HepG2 (cell line): Measurements from ENCODE around the gene MPIG6B. TPM values are rescaled to one million over a fixed set of nuclear protein-coding genes. Genes with fewer than 3 reads are reported as not detected.

Experiments used
- CHCHD3 ChIP-seq: sonication (generic); formaldehyde crosslinking; IDR thresholded peaks from 2 replicates; pipeline ENCODE4 v1.8.0; 2022; ENCODE audit warnings: mild to moderate bottlenecking, missing genetic modification reagents, moderate library complexity
- CREM ChIP-seq, 2 experiments: sonication (generic) in 1 of 2; formaldehyde crosslinking in 1 of 2; IDR thresholded peaks; 2 replicates each; pipeline versions ENCODE4 v1.4.0 to v1.6.1; 2016 to 2020; ENCODE audit warnings: antibody characterized with exemption in 1 of 2, mild to moderate bottlenecking in 1 of 2, missing genetic modification reagents in 1 of 2
- E2F5 ChIP-seq: sonication (generic); formaldehyde crosslinking; conservative IDR thresholded peaks from 2 replicates; pipeline ENCODE4 v1.4.0; 2020; ENCODE audit warnings: missing genetic modification reagents
- GABPA ChIP-seq, 2 experiments: IDR thresholded peaks; 2 replicates each; pipeline ENCODE4 v1.6.1; 2011 to 2016; ENCODE audit warnings: low read depth in 2 of 2, low read length in 1 of 2, missing biosample characterization in 1 of 2, missing genetic modification characterization in 1 of 2
- HNF4A ChIP-seq: sonication (generic); formaldehyde crosslinking; IDR thresholded peaks from 2 replicates; pipeline ENCODE4 v1.4.0; 2020; ENCODE audit warnings: missing genetic modification reagents
- KDM1A ChIP-seq: IDR thresholded peaks from 2 replicates; pipeline ENCODE4 v1.6.1; 2016; ENCODE audit warnings: missing compliant biosample characterization
- MAFF ChIP-seq: IDR thresholded peaks from 2 replicates; pipeline ENCODE4 v1.6.1; 2011; ENCODE audit warnings: low read depth, low read length, improper control_type of control experiment
- MYC ChIP-seq: sonication (generic); formaldehyde crosslinking; IDR thresholded peaks from 2 replicates; pipeline ENCODE4 v1.9.0; 2021; ENCODE audit warnings: missing genetic modification reagents, borderline replicate concordance
- NFE2 ChIP-seq: sonication (generic); formaldehyde crosslinking; IDR thresholded peaks from 2 replicates; pipeline ENCODE4 v1.4.0; 2020; ENCODE audit warnings: missing genetic modification reagents
- PHF21A ChIP-seq: sonication (generic); formaldehyde crosslinking; IDR thresholded peaks from 2 replicates; pipeline ENCODE4 v1.5.0; 2020; ENCODE audit warnings: mild to moderate bottlenecking, missing genetic modification reagents
- THRA ChIP-seq: sonication (generic); formaldehyde crosslinking; IDR thresholded peaks from 2 replicates; pipeline ENCODE4 v1.4.0; 2020; ENCODE audit warnings: missing genetic modification reagents, borderline replicate concordance
- ZNF121 ChIP-seq: sonication (generic); formaldehyde crosslinking; IDR thresholded peaks from 2 replicates; pipeline ENCODE4 v1.5.0; 2020; ENCODE audit warnings: mild to moderate bottlenecking, missing genetic modification reagents
- ZNF224 ChIP-seq: sonication (generic); formaldehyde crosslinking; IDR thresholded peaks from 2 replicates; pipeline ENCODE4 v1.5.0; 2020; ENCODE audit warnings: mild to moderate bottlenecking, missing genetic modification reagents
- ZNF232 ChIP-seq: sonication (generic); formaldehyde crosslinking; IDR thresholded peaks from 2 replicates; pipeline ENCODE4 v1.4.0; 2020; ENCODE audit warnings: missing genetic modification reagents, borderline replicate concordance
- ZNF446 ChIP-seq: sonication (generic); formaldehyde crosslinking; IDR thresholded peaks from 2 replicates; pipeline ENCODE4 v1.5.0; 2020; ENCODE audit warnings: mild to moderate bottlenecking, missing genetic modification reagents
- ZNF570 ChIP-seq: sonication (generic); formaldehyde crosslinking; IDR thresholded peaks from 2 replicates; pipeline ENCODE4 v1.4.0; 2020; ENCODE audit warnings: mild to moderate bottlenecking, missing genetic modification reagents, borderline replicate concordance
- ZNF766 ChIP-seq: sonication (generic); formaldehyde crosslinking; IDR thresholded peaks from 2 replicates; pipeline ENCODE4 v1.5.0; 2020; ENCODE audit warnings: missing genetic modification reagents, borderline replicate concordance
- ZNF776 ChIP-seq: sonication (generic); formaldehyde crosslinking; IDR thresholded peaks from 2 replicates; pipeline ENCODE4 v1.4.0; 2020; ENCODE audit warnings: mild to moderate bottlenecking, missing genetic modification reagents
- ZSCAN30 ChIP-seq: sonication (generic); formaldehyde crosslinking; IDR thresholded peaks from 2 replicates; pipeline ENCODE4 v1.5.0; 2020; ENCODE audit warnings: mild to moderate bottlenecking, missing genetic modification reagents
- polyA plus RNA-seq, 8 experiments: library from polyadenylated mRNA; depleted of rRNA in 3 of 8; stranded (reverse) in 7 of 8; unstranded in 1 of 8; fragments of >200 nt; fragmentation: Illumina TruSeq in 4 of 8; extraction: Trizol in 4 of 8; gene quantifications; 2 replicates each; pipeline versions ENCODE4 v1.2.1 to v1.2.3, GENCODE V29; 2011 to 2016; ENCODE audit warnings: low read depth in 4 of 8, missing spikeins in 1 of 8, mixed read lengths in 1 of 8; ENCODE audit not compliant: insufficient read depth in 1 of 8
- total RNA-seq, 5 experiments: library from RNA; depleted of rRNA; stranded (reverse); fragments of >200 nt; fragmentation: Illumina TruSeq; extraction: Trizol; gene quantifications; 2 replicates each; pipeline ENCODE4 v1.2.3, GENCODE V29; 2016; ENCODE audit warnings: low read depth in 1 of 5

The MPIG6B gene
- total and polyA plus RNA-seq, 2 of the 13 experiments (the other 11 are each of a cell fraction or from before 2014, with no cell fraction given) = not detected

- TF ChIP-seq GABPA (IDR thresholded peaks at IDR 0.05; ENCODE audit: low read depth, low read length) (no peak), GABPA (CRISPR knock-in tag; IDR thresholded peaks at IDR 0.05; ENCODE audit: low read depth) (peak; percentile 85), NFE2 (CRISPR knock-in tag) (no peak), E2F5 (CRISPR knock-in tag) (no peak), MAFF (no peak), ZNF766 (CRISPR knock-in tag) (no peak), PHF21A (CRISPR knock-in tag) (peak; percentile 88), KDM1A (CRISPR knock-in tag) (no peak), MYC (CRISPR knock-in tag) (no peak; the same call in 1 of the 2 replicates), ZNF446 (CRISPR knock-in tag) (no peak), CHCHD3 (CRISPR knock-in tag) (no peak; the same call in 1 of the 2 replicates), CREM (IDR thresholded peaks at IDR 0.05) (peak; percentile 94), CREM (CRISPR knock-in tag; IDR thresholded peaks at IDR 0.05) (peak; percentile 46; the same call in 1 of the 2 replicates), ZNF570 (CRISPR knock-in tag) (no peak), ZNF121 (CRISPR knock-in tag) (no peak), THRA (CRISPR knock-in tag) (peak; percentile 56), HNF4A (CRISPR knock-in tag) (peak; percentile 69), ZNF224 (CRISPR knock-in tag) (no peak), ZSCAN30 (CRISPR knock-in tag) (peak; percentile 91), ZNF232 (CRISPR knock-in tag) (peak; percentile 41; the same call in 1 of the 2 replicates), ZNF776 (CRISPR knock-in tag) (no peak)
Measured at GRCh38 chr6:31702819-31703716, 20.1 kb upstream of the MPIG6B start, which contains the start of gene ABHD16A (continued).
